Ovary (tissue), 9 donors: ENCODE data around the gene TRIP12. TPM values are rescaled to one million over a fixed set of nuclear protein-coding genes. Genes with fewer than 3 reads are reported as not detected.

Experiments
- DNase-seq, 5 donors: peaks; one replicate each; pipeline ENCODE4 v3.0.0-alpha.2; 2019 to 2020
- H3K27ac ChIP-seq, 2 donors: fragments of 200-600 bp; one replicate each; pipeline versions ENCODE4 v1.5.1 to v1.8.0; 2019 to 2022
- H3K27me3 ChIP-seq: fragments of 200-600 bp; one replicate; pipeline ENCODE4 v1.8.0; 2022
- H3K36me3 ChIP-seq: fragments of 200-600 bp; sonication (generic); one replicate; pipeline ENCODE4 v1.5.1; 2019
- H3K4me1 ChIP-seq: one replicate; pipeline ENCODE4 v1.8.1; 2013; ENCODE audit warnings: mild to moderate bottlenecking, moderate library complexity; ENCODE audit not compliant: insufficient read depth
- H3K4me3 ChIP-seq: fragments of 200-600 bp; sonication (generic); one replicate; pipeline ENCODE4 v1.5.1; 2017
- H3K9me3 ChIP-seq, 2 donors: fragments of 200-600 bp in 1 of 2; sonication (generic) in 1 of 2; one replicate each; pipeline versions ENCODE4 v1.5.1 to v1.8.1; 2013 to 2019; ENCODE audit warnings: mild to moderate bottlenecking in 1 of 2, moderate library complexity in 1 of 2
- EP300 ChIP-seq: sonication (generic); formaldehyde crosslinking; IDR thresholded peaks from one replicate; pipeline ENCODE4 v1.6.1; 2017; ENCODE audit warnings: antibody characterized with exemption
- POLR2A ChIP-seq: fragments of 450-650 bp; IDR thresholded peaks from one replicate; pipeline ENCODE4 v1.6.1; 2017; ENCODE audit warnings: antibody characterized with exemption, mild to moderate bottlenecking, moderate library complexity
- WGBS, 3 donors: extraction: QIAGEN DNeasy Blood & Tissue Kit in 1 of 3; methylation state at CpG; one replicate each; pipeline versions ENCODE4 v1.1.5 to v1.1.7; 2013 to 2017; 5-methylcytosine and 5-hydroxymethylcytosine counted together
- intact Hi-C, 4 donors: fragments of 100-400 bp; cut with DNase I; formaldehyde crosslinking; loops; one replicate each; pipeline versions ENCODE4 v1.11.0 to v1.15.1; 2022 to 2023
- polyA plus RNA-seq, 2 donors: library from polyadenylated mRNA; stranded (reverse); fragments of 200-250 nt in 1 of 2; fragments of 350-450 nt in 1 of 2; fragmentation: Illumina TruSeq in 1 of 2; extraction: RNeasy Lipid Tissue Mini Kit (QIAGEN cat#74804) in 1 of 2; gene quantifications; one replicate each; pipeline ENCODE4 v1.2.3, GENCODE V29; 2013 to 2014
- total RNA-seq, 7 donors: library from RNA; depleted of rRNA in 2 of 7; stranded (reverse); fragments of >200 nt in 2 of 7; fragmentation: NEBNext Ultra II Directional in 3 of 7; extraction: Animal tissue kit (Norgen Biotek cat#: 25700) in 3 of 7; gene quantifications; one replicate each; pipeline versions ENCODE4 v1.1.0 to v1.2.4, GENCODE V29; 2016 to 2023
- TF ChIP-seq, protein P1 (sequence below), 3 donors: fragments of 450-650 bp in 2 of 3; fragments of 200-600 bp in 1 of 3; IDR thresholded peaks; one replicate each; pipeline versions ENCODE4 v1.5.1 to v1.8.0; 2016 to 2022; ENCODE audit warnings: antibody characterized with exemption in 3 of 3, mild to moderate bottlenecking in 1 of 3
- donor health status: DM: no; HTN: no; CAD: no; lungs with moderate emphysema.
- donor health status: DM: no; HTN: no; CAD: no.
- donor health status: Bipolar disorder and iron deficiency.
- donor health status: DM: yes; HTN: yes; CAD: no.
- donor health status: DM: no; HTN: no; CAD: no.
- donor health status: DM: yes; HTN: yes; CAD: no.

TRIP12 gene
- total and polyA plus RNA-seq, 9 donors, result 30.4 to 221 (median 178) TPM

GRCh38 chr2:229733611-229734245 is 188.1 kb downstream of the TRIP12 start:
- no peaks in the 10 kb centered on the region for H3K27me3 ChIP-seq
- TF ChIP-seq EP300, result no peak
- TF ChIP-seq, protein P1, sequence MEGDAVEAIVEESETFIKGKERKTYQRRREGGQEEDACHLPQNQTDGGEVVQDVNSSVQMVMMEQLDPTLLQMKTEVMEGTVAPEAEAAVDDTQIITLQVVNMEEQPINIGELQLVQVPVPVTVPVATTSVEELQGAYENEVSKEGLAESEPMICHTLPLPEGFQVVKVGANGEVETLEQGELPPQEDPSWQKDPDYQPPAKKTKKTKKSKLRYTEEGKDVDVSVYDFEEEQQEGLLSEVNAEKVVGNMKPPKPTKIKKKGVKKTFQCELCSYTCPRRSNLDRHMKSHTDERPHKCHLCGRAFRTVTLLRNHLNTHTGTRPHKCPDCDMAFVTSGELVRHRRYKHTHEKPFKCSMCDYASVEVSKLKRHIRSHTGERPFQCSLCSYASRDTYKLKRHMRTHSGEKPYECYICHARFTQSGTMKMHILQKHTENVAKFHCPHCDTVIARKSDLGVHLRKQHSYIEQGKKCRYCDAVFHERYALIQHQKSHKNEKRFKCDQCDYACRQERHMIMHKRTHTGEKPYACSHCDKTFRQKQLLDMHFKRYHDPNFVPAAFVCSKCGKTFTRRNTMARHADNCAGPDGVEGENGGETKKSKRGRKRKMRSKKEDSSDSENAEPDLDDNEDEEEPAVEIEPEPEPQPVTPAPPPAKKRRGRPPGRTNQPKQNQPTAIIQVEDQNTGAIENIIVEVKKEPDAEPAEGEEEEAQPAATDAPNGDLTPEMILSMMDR (IDR thresholded peaks at IDR 0.05), result no peak
- no peak for TF ChIP-seq POLR2A
- H3K4me1 ChIP-seq, result no peaks in the 10 kb centered on the region
- H3K4me3 ChIP-seq, result no peak overlapping the region
- no peaks in the 10 kb centered on the region for H3K9me3 ChIP-seq
- no peaks in the 10 kb centered on the region for H3K36me3 ChIP-seq
- WGBS, 3 donors, result 70 to 79% (median 75%) methylated on average over 6 of the region's 6 CpGs
- DNase-seq, result no peak
- H3K27ac ChIP-seq, result no peak overlapping the region
- intact Hi-C loops, result no loop called here

- Histone ChIP-seq H3K27me3 (no peaks in the 10 kb centered on the region), H3K27ac (no peak overlapping the region), H3K36me3 (no peaks in the 10 kb centered on the region), H3K4me3 (no peak overlapping the region), H3K4me1 (no peaks in the 10 kb centered on the region), H3K9me3 (no peaks in the 10 kb centered on the region)
- DNase-seq, result no peak
- intact Hi-C loops, result no loop called here
- no peak for TF ChIP-seq POLR2A
- TF ChIP-seq, protein P1 (IDR thresholded peaks at IDR 0.05), result no peak
- no peak for TF ChIP-seq EP300
- WGBS, 3 donors, result 83 to 93% (median 90%) methylated on average over 6 of the region's 6 CpGs
These were observed 188.9 kb downstream of the TRIP12 start for GRCh38 chr2:229732897-229733296.

- Histone ChIP-seq H3K27me3 (no peaks in the 10 kb centered on the region), H3K4me3 (no peak overlapping the region), H3K36me3 (no peaks in the 10 kb centered on the region), H3K4me1 (no peaks in the 10 kb centered on the region), H3K9me3 (no peaks in the 10 kb centered on the region), H3K27ac (no peak overlapping the region)
- WGBS, 3 donors, result 28 to 44% (median 31%) methylated on average over 4 of the region's 4 CpGs
- TF ChIP-seq POLR2A (no peak), EP300 (no peak)
- TF ChIP-seq, protein P1 (IDR thresholded peaks at IDR 0.05), result no peak
- no peak for DNase-seq
- intact Hi-C loops, result no loop called here
These were observed 189.9 kb downstream of the TRIP12 start for GRCh38 chr2:229731916-229732315.

GRCh38 chr2:229731363-229731762 is 190.4 kb downstream of the TRIP12 start:
- Histone ChIP-seq H3K4me1 (no peaks in the 10 kb centered on the region), H3K36me3 (no peaks in the 10 kb centered on the region), H3K27me3 (no peaks in the 10 kb centered on the region), H3K9me3 (no peaks in the 10 kb centered on the region), H3K27ac (no peak overlapping the region), H3K4me3 (no peak overlapping the region)
- DNase-seq, result no peak
- intact Hi-C loops, result no loop called here
- WGBS, 3 donors, result 77 to 84% (median 80%) methylated on average over 5 of the region's 5 CpGs
- TF ChIP-seq POLR2A, result no peak
- TF ChIP-seq, protein P1 (IDR thresholded peaks at IDR 0.05), result no peak
- TF ChIP-seq EP300, result no peak
